K562 (cell line): Measurements from ENCODE around the gene KIRREL1.

Experiments used
- EHMT2 ChIP-seq: fragments of 450-650 bp; IDR thresholded peaks from 2 replicates; pipeline ENCODE4 v1.6.1; 2018; ENCODE audit warnings: antibody characterized with exemption
- SP1 ChIP-seq: sonication (generic); formaldehyde crosslinking; IDR thresholded peaks from 2 replicates; pipeline ENCODE4 v1.8.1; 2022; ENCODE audit warnings: mild to moderate bottlenecking, missing genetic modification reagents
- TCF7 ChIP-seq: sonication (generic); IDR thresholded peaks from 2 replicates; pipeline ENCODE4 v1.6.1; 2016; ENCODE audit warnings: antibody characterized with exemption, borderline replicate concordance
- ZBTB7A ChIP-seq: IDR thresholded peaks from 2 replicates; pipeline ENCODE4 v1.6.1; 2011; ENCODE audit warnings: low read depth, mild to moderate bottlenecking, low read length, moderate library complexity, borderline replicate concordance; ENCODE audit not compliant: control insufficient read depth
- TF ChIP-seq, protein P1 (sequence below), 2 experiments: fragments of 450-650 bp; formaldehyde crosslinking in 1 of 2; IDR thresholded peaks; 2 replicates each; pipeline versions ENCODE4 v1.4.0 to v1.6.1; 2014 to 2020; ENCODE audit warnings: mild to moderate bottlenecking in 2 of 2, borderline replicate concordance in 1 of 2, low read depth in 1 of 2

- TF ChIP-seq, protein P1, sequence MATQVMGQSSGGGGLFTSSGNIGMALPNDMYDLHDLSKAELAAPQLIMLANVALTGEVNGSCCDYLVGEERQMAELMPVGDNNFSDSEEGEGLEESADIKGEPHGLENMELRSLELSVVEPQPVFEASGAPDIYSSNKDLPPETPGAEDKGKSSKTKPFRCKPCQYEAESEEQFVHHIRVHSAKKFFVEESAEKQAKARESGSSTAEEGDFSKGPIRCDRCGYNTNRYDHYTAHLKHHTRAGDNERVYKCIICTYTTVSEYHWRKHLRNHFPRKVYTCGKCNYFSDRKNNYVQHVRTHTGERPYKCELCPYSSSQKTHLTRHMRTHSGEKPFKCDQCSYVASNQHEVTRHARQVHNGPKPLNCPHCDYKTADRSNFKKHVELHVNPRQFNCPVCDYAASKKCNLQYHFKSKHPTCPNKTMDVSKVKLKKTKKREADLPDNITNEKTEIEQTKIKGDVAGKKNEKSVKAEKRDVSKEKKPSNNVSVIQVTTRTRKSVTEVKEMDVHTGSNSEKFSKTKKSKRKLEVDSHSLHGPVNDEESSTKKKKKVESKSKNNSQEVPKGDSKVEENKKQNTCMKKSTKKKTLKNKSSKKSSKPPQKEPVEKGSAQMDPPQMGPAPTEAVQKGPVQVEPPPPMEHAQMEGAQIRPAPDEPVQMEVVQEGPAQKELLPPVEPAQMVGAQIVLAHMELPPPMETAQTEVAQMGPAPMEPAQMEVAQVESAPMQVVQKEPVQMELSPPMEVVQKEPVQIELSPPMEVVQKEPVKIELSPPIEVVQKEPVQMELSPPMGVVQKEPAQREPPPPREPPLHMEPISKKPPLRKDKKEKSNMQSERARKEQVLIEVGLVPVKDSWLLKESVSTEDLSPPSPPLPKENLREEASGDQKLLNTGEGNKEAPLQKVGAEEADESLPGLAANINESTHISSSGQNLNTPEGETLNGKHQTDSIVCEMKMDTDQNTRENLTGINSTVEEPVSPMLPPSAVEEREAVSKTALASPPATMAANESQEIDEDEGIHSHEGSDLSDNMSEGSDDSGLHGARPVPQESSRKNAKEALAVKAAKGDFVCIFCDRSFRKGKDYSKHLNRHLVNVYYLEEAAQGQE (IDR thresholded peaks at IDR 0.05; ENCODE audit: borderline replicate concordance) = no peak
- TF ChIP-seq, protein P1 (CRISPR knock-in tag; IDR thresholded peaks at IDR 0.05; ENCODE audit: low read depth) = no peak
- TF ChIP-seq SP1 (CRISPR knock-in tag) = no peak
- no peak for TF ChIP-seq TCF7
- no peak for TF ChIP-seq ZBTB7A
- TF ChIP-seq EHMT2 = no peak
Observed at GRCh38 chr1:158024737-158025136, 31.3 kb downstream of the KIRREL1 start.
